Hematopoietic multipotent progenitor cell treated with erythropoietin and hydrocortisone succinate and interleukin-3 and kit ligand, for 15 days (in vitro differentiated cells): ENCODE measurements around the gene RNASE4.
"Not testable (repeated sequence)": the region's sequence is repeated elsewhere in the genome, so short reads cannot be mapped to it uniquely, and the experiment has no call there.

Source experiments
- DNase-seq: peaks from one replicate; pipeline ENCODE4 v3.0.0-alpha.2; 2015; ENCODE audit warnings: low spot score

Gene RNASE4

GRCh38 chr14:20683891-20684661 is at the start of gene RNASE4:
TSS of gene RNASE4 (plus strand) at chr14:20684560. CDS start at chr14:20699372, 14,812 bp downstream.
- peak; percentile 66 for DNase-seq

GRCh38 chr14:20641591-20641990 is 42.8 kb upstream of the RNASE4 start, which contains the start of gene OR6S1:
TSS of gene OR6S1 (minus strand) at chr14:20641691. CDS start at chr14:20641691, 0 bp downstream.
- no peak for DNase-seq

DNA sequence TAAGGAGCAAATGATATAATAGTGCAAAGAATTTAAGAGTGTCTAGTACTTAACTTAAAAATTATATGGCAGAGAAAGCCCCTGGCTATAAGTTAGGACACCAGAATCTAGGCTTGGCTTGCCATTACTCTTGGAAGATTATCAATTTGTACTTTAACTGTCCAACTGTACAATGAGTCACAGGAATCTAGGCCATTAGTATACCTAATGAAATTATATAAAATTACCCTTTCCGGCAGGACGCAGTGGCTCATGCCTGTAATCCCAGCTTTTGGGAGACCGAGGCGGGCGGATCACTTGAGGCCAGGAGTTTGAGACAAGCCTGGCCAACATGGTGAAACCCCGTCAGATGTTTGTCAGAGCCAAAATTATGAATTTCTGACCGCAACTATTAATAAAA is 42.2 kb upstream of the RNASE4 start:
- no peak for DNase-seq

DNA sequence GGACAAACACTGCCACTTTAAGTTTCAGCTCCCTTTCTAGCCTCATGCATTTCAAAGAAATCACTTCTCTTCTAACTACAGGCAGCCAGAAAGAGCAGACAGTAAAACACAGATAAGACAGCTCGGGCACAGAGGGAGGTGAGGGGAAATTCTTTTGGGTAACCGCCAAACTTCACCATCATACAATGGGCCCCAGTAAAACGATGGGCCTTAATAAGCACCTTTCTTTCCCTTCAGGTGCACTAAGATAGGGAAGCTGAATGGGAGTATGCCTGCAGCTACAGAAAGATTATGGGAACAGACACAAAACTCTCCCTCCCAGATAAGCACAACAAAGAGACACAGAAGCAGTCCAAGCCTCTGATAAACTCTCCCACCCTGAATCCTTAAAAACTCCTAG is 41.6 kb upstream of the RNASE4 start:
- not testable (repeated sequence) for DNase-seq

DNA sequence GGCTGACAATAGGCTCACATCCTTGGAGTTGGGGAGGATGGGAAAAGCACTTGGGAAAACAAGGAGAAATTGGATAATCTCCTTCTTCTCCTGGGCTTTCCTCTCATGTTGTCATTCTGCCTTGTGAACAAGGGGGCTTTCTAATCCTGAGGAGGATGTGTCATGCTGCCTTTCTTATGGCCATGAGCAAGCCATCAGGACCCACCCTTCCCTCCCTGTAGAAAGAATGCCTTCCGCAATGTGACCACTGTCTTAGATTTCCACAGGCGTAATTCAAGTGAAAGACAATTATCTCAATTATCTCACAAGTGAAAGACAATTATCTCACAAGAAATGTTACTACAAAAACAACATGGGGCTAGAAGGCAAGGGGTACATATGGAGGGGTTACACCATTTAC is 39.8 kb upstream of the RNASE4 start:
- DNase-seq, result no peak

DNA sequence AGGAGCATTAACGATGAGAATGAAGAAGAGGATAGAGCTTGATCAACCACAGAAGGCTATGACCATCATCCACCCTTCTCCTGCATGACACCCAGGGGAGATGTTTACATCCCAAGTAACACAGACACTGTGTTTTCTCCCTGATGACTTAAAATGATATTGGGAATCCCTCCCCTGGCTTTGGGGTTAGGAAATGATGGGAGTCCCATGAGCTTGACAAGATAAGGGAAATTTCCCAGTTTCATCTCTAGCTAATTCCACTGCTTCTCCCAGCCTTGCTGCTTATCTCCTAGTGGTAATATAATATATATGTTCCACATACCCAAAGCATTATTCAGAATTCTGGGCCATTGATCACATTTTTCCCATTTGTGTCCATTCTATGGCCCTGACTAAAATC is 38.9 kb upstream of the RNASE4 start:
- DNase-seq, result no peak

GRCh38 chr14:20652996-20653975 is 31.1 kb upstream of the RNASE4 start:
- DNase-seq, result no peak

DNA sequence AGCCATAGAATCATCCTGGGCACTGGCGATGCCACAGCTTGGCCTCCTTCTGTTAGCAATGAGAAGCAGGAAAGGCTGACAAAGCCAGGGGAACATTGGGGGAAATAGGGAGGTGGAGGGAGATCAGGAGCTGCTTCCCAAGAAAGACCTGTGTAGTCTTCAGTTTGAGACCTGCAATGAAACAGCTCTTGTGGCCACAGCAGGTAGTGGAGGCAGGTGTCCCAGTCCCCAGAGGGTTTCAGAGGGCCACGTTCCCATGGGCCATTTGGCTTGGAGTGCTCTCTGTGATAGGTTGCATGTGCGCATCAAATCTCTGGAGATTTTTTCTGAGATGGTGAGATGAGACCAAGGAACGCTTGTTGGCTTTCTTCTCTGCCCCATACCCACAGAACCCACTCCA is 28.5 kb upstream of the RNASE4 start:
- no peak for DNase-seq

- no peak for DNase-seq
Observed at GRCh38 chr14:20656274-20656673, 28.1 kb upstream of the RNASE4 start.

DNA sequence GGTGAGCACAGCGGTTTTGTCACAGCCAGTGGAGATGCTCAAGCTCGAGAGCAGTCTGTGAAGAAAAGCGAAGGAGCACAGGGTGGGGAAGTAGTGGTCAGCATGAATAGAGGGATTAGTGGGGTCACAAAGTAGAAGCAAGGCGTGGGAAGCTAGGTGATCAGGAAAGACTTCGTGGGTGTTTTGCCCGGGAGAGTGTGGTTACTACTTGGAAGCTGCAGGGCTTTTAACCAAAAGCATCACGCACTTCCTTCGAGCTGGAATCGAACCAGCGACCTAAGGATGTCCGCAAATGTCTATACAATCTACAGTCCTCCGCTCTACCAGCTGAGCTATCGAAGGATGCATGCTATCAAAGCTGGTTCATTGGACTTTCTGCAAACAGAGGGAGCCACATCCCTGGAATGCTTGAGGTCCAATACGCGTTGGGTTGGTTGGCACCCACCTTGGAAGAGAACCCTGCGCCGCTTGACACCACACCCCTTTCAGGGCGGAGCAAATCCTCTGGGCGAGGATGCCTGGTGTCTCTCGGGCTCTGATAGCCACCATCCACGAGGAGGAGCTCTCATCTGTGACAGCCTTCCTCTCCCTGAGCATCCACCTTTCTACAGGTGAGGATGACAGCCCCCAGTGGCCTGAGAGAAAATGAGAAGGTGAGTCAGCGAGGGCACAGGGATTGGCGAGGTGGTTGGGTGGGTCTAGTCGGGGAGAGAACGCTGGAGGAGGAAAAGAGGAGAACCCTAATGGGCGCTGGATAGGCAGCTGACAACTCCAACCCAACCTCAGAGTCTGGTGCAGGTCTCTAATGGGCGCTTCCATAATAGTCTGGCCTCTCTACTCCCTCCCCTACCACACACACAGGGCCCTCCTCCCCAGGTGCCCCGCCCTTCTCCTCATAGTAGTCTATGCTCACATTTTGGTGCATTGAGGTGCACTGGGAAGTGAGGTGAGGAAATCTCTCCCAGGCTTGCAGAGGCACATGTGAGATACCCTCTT is 26.8 kb upstream of the RNASE4 start:
- no peak for DNase-seq

GRCh38 chr14:20658246-20658645 is 26.1 kb upstream of the RNASE4 start:
- DNase-seq, result no peak

DNA sequence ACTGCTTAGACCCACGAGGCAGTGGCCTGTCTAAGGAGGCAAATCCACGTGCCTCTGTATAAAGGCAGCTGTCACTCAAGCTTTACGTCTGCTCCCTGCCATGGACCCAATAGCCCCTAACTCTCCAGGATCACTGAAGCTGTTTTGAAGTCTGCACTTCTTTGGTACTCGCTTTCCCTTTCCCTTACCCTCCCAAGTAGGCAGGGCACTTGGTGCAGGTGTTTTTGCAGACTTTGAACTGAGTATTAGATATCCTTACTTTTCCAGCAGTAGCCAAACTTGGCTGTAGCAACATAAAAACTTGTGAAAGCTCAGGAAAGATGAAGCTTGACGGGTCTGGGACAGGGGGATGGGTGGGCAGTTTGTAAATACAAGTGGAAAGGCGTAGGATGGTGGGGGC is 25.0 kb upstream of the RNASE4 start:
- no peak for DNase-seq

GRCh38 chr14:20659813-20660395 is 24.5 kb upstream of the RNASE4 start:
- DNase-seq, result no peak

GRCh38 chr14:20661197-20661596 is 23.2 kb upstream of the RNASE4 start:
- DNase-seq, result no peak

- DNase-seq, result peak; percentile 17
Observed at GRCh38 chr14:20662968-20663732, 21.2 kb upstream of the RNASE4 start.

DNA sequence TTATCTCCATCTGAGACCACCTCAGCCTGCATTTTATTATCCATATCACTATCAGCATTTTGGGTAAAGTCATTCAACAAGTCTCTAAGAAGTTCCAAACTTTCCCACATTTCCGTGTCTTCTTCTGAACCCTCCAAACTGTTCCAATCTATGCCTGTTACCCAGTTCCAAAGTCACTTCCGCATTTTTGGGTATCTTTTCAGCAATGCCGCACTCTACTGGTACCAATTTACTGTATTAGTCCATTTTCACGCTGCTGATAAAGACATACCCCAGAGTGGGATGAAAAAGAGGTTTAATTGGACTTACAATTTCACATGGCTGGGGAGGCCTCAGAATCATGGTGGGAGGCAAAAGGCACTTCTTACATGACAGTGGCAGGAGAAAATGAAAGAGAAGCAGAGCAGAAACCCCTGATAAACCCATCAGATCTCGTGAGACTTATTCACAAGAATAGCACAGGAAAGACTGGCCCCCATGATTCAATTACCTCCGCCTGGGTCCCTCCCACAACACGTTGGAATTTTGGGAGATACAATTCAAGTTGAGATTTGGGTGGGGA is 17.9 kb upstream of the RNASE4 start:
- DNase-seq, result not testable (repeated sequence)

GRCh38 chr14:20667957-20668356 is 16.4 kb upstream of the RNASE4 start:
- no peak for DNase-seq

GRCh38 chr14:20668969-20669368 is 15.4 kb upstream of the RNASE4 start:
- no peak for DNase-seq

GRCh38 chr14:20671597-20672283 is 12.6 kb upstream of the RNASE4 start:
- DNase-seq, result no peak

DNA sequence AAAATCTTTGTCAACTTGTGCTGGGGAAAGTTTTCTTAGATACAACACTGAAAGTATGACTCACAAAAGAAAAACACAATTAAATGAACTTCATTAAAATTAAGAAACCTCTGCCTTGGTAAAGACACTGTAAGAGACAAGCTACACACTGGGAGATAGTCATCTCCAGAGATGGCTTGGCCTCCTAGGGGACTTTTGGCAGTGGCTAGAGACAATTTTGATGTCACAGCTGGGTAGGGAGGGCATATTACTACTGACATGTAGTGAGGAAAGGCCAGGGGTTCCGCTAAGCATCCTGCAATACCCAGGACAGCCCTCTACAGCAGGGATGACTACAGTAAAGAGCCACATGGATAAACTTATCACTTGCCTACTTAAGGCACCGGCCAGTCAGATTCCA is 8.7 kb upstream of the RNASE4 start:
- no peak for DNase-seq
